K562 (cell line): Measurements from ENCODE around the gene OXNAD1. TPM values are rescaled to one million over a fixed set of nuclear protein-coding genes. Genes with fewer than 3 reads are reported as not detected.
A peak's percentile ranks its signal among the peaks of the same experiment; 100 is the strongest.

Experiments used
- ADNP ChIP-seq: fragments of 200-800 bp; sonication (Bioruptor generic); IDR thresholded peaks from 2 replicates; pipeline ENCODE4 v1.6.1; 2016; ENCODE audit warnings: missing genetic modification characterization, missing compliant biosample characterization
- BCL6 ChIP-seq: fragments of 250-450 bp; sonication (Bioruptor Pico); IDR thresholded peaks from 2 replicates; pipeline ENCODE4 v1.4.0; 2020
- CEBPG ChIP-seq, 3 experiments: fragments of 200-800 bp in 1 of 3; sonication (Bioruptor generic) in 1 of 3; sonication (generic) in 1 of 3; formaldehyde crosslinking in 1 of 3; IDR thresholded peaks in 2 of 3; conservative IDR thresholded peaks in 1 of 3; 2 replicates each; pipeline versions ENCODE4 v1.6.1 to v1.8.0; 2016 to 2022; ENCODE audit warnings: missing compliant biosample characterization in 2 of 3, missing genetic modification characterization in 2 of 3, mild to moderate bottlenecking in 1 of 3, missing genetic modification reagents in 1 of 3
- CHD2 ChIP-seq: IDR thresholded peaks from 2 replicates; pipeline ENCODE4 v1.6.1; 2011; ENCODE audit warnings: low read depth, low read length
- ESRRA ChIP-seq: fragments of 450-650 bp; IDR thresholded peaks from 2 replicates; pipeline ENCODE4 v1.6.1; 2014; ENCODE audit warnings: low read depth, mild to moderate bottlenecking, moderate library complexity, borderline replicate concordance
- ETV5 ChIP-seq: sonication (generic); formaldehyde crosslinking; IDR thresholded peaks from 2 replicates; pipeline ENCODE4 v1.4.0; 2020; ENCODE audit warnings: low read depth, mild to moderate bottlenecking, missing genetic modification reagents
- HDAC3 ChIP-seq: fragments of 450-650 bp; IDR thresholded peaks from 2 replicates; pipeline ENCODE4 v1.6.1; 2018; ENCODE audit warnings: borderline replicate concordance, mild to moderate bottlenecking, moderate library complexity; ENCODE audit not compliant: partially characterized antibody
- HMG20A ChIP-seq: fragments of 450-650 bp; formaldehyde crosslinking; conservative IDR thresholded peaks from 2 replicates; pipeline ENCODE4 v1.4.0; 2020; ENCODE audit warnings: mild to moderate bottlenecking, mixed read lengths
- HSF4 ChIP-seq: fragments of 250-450 bp; sonication (Bioruptor Pico); IDR thresholded peaks from 2 replicates; pipeline ENCODE4 v2.1.2; 2022; ENCODE audit warnings: mild to moderate bottlenecking, moderate library complexity, borderline replicate concordance
- SETDB1 ChIP-seq: IDR thresholded peaks from one replicate; pipeline ENCODE4 v1.6.1; 2012; ENCODE audit warnings: low read length, control low read depth, inconsistent platforms
- SIX5 ChIP-seq, 2 experiments: IDR thresholded peaks; 2 replicates each; pipeline ENCODE4 v1.6.1; 2011; ENCODE audit warnings: low read length in 2 of 2, borderline replicate concordance in 1 of 2, low read depth in 1 of 2, mild to moderate bottlenecking in 1 of 2, moderate library complexity in 1 of 2; ENCODE audit not compliant: insufficient read depth in 1 of 2
- XRCC5 ChIP-seq: fragments of 200-400 bp; formaldehyde crosslinking; IDR thresholded peaks from 2 replicates; pipeline ENCODE4 v1.6.1; 2017; ENCODE audit warnings: low read depth, mild to moderate bottlenecking, low read length
- YY1 ChIP-seq, 3 experiments: IDR thresholded peaks; 2 replicates each; pipeline ENCODE4 v1.6.1; 2011; ENCODE audit warnings: low read length in 2 of 3, mild to moderate bottlenecking in 2 of 3, moderate library complexity in 2 of 3, borderline replicate concordance in 1 of 3, control low read depth in 1 of 3, low read depth in 1 of 3; ENCODE audit not compliant: insufficient read depth in 3 of 3, insufficient replicate concordance in 2 of 3, control insufficient read depth in 1 of 3, insufficient read length in 1 of 3; ENCODE audit errors: extremely low read depth in 1 of 3
- ZNF165 ChIP-seq: fragments of 250-450 bp; sonication (Bioruptor Pico); IDR thresholded peaks from 2 replicates; pipeline ENCODE4 v1.4.0; 2020; ENCODE audit warnings: borderline replicate concordance
- ZNF274 ChIP-seq: IDR thresholded peaks from 2 replicates; pipeline ENCODE4 v1.6.1; 2011; ENCODE audit warnings: low read depth, mild to moderate bottlenecking, low read length, moderate library complexity, borderline replicate concordance
- polyA plus RNA-seq, 8 experiments: library from polyadenylated mRNA; depleted of rRNA in 4 of 8; stranded (reverse) in 5 of 8; unstranded in 3 of 8; fragments of >200 nt; fragmentation: Nextera tagmentation in 2 of 8; fragmentation: Illumina TruSeq in 1 of 8; extraction: Ambion mirVana in 2 of 8; extraction: Trizol in 1 of 8; gene quantifications; 2 replicates each; pipeline versions ENCODE4 v1.2.1 to v1.2.3, GENCODE V29; 2011 to 2014; ENCODE audit warnings: inconsistent platforms in 1 of 8, missing spikeins in 1 of 8
- total RNA-seq, 7 experiments: library from RNA; depleted of rRNA in 6 of 7; stranded (reverse); fragments of >200 nt in 6 of 7; fragmentation: Illumina TruSeq in 2 of 7; extraction: Trizol in 2 of 7; gene quantifications; 2 replicates each; pipeline versions ENCODE4 v1.2.1 to v1.2.3, GENCODE V29; 2011 to 2021; ENCODE audit warnings: low replicate concordance in 1 of 7
- TF ChIP-seq, protein P1 (sequence below), 2 experiments: fragments of 450-650 bp in 1 of 2; sonication (generic) in 1 of 2; formaldehyde crosslinking in 1 of 2; IDR thresholded peaks; 2 replicates each; pipeline versions ENCODE4 v1.7.1 to v1.9.0; 2016 to 2022; ENCODE audit warnings: inconsistent platforms in 1 of 2, mild to moderate bottlenecking in 1 of 2, missing genetic modification reagents in 1 of 2

The OXNAD1 gene
- total and polyA plus RNA-seq, 9 of the 15 experiments (the other 6 are each of a cell fraction or from before 2014, with no cell fraction given): 12.8 to 44.4 (median 41.1) TPM

DNA sequence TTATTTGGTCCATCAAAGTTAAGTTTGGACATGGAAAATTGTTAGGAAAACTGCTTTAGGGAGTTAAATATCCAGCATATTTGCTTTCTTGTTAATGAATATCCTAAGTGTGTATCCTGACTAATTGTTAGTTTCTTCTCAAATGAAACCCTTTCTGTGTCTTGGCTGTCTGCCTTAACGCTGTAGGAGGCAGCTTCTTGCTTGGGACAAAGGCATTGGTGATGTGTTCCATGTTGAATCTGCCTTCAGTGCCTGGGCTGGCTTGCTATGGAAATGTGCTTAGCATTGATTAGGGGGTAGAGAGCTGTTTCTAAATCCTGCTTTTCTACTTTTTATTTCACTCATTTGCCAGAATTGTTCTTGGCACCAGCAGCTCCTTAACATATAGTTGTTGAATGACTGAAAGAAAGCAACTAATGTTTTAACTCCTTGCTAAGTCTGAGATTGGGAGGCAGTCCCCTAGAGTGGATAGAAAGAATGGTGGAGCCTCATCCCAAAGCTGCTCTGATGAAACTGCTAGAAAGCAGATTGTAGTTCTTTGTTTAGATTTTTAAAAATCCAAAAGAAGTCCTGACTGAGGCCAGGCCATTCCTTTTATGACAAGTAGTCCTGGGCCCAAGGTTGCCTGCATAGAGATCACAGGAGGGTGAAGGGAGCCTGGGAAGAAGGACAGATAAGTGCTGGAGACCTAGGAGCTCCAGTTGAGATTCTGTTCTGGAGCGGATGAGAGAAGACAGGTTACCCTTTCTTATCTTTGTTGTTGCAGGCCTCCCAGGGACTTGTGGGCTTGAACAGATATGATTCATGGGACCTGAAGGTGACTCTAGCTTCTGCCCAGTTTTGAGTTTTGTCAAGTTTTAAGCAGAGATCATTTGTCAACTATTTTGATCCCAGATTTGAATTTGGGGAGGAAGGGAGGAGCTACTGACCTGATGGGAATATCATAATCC, 39.3 kb downstream of the OXNAD1 start (continued):
- TF ChIP-seq ZNF274 (no peak), ETV5 (0 out of 2 replicates have a peak, but pooled peaks have one; percentile 46), HSF4 (CRISPR knock-in tag) (no peak), ZNF165 (CRISPR knock-in tag) (no peak), YY1 (IDR thresholded peaks at IDR 0.05; ENCODE audit: borderline replicate concordance in 1 of 3, control insufficient read depth in 1 of 3, extremely low read depth in 1 of 3, insufficient read depth in 3 of 3, insufficient read length in 1 of 3, insufficient replicate concordance in 2 of 3, low read depth in 1 of 3, low read length in 2 of 3) (no peak), HMG20A (CRISPR knock-in tag) (no peak), HDAC3 (peak; percentile 85), CHD2 (no peak), SIX5 (IDR thresholded peaks at IDR 0.05; ENCODE audit: borderline replicate concordance in 1 of 2, insufficient read depth in 1 of 2, low read depth in 1 of 2, low read length in 2 of 2) (no peak), ADNP (tag) (peak; percentile 84), CEBPG (CRISPR knock-in tag; IDR thresholded peaks at IDR 0.05) (peak; percentile 60; the same call in 1 of the 2 replicates), CEBPG (tag; conservative IDR thresholded peaks at IDR 0.05 in 1 of 2, IDR thresholded peaks at IDR 0.05 in 1 of 2) (no peak), ESRRA (peak; percentile 95), SETDB1 (no peak), BCL6 (no peak), XRCC5 (no peak)
- TF ChIP-seq, protein P1, sequence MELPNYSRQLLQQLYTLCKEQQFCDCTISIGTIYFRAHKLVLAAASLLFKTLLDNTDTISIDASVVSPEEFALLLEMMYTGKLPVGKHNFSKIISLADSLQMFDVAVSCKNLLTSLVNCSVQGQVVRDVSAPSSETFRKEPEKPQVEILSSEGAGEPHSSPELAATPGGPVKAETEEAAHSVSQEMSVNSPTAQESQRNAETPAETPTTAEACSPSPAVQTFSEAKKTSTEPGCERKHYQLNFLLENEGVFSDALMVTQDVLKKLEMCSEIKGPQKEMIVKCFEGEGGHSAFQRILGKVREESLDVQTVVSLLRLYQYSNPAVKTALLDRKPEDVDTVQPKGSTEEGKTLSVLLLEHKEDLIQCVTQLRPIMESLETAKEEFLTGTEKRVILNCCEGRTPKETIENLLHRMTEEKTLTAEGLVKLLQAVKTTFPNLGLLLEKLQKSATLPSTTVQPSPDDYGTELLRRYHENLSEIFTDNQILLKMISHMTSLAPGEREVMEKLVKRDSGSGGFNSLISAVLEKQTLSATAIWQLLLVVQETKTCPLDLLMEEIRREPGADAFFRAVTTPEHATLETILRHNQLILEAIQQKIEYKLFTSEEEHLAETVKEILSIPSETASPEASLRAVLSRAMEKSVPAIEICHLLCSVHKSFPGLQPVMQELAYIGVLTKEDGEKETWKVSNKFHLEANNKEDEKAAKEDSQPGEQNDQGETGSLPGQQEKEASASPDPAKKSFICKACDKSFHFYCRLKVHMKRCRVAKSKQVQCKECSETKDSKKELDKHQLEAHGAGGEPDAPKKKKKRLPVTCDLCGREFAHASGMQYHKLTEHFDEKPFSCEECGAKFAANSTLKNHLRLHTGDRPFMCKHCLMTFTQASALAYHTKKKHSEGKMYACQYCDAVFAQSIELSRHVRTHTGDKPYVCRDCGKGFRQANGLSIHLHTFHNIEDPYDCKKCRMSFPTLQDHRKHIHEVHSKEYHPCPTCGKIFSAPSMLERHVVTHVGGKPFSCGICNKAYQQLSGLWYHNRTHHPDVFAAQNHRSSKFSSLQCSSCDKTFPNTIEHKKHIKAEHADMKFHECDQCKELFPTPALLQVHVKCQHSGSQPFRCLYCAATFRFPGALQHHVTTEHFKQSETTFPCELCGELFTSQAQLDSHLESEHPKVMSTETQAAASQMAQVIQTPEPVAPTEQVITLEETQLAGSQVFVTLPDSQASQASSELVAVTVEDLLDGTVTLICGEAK (IDR thresholded peaks at IDR 0.05): 0 out of 2 replicates have a peak, but pooled peaks have one; percentile 32
- TF ChIP-seq, protein P1 (CRISPR knock-in tag; IDR thresholded peaks at IDR 0.05): no peak
